Stimulated activated CD4-positive, alpha-beta T cell treated with anti-CD3 and anti-CD28 coated beads, Interleukin-4, amount 100 ng/mL, for 4 hours (primary cell): Measurements from ENCODE around the gene FRG2.
"Not testable (repeated sequence)": the region's sequence is repeated elsewhere in the genome, so short reads cannot be mapped to it uniquely, and the experiment has no call there.

Source experiments
- DNase-seq, 2 experiments: peaks; one replicate each; pipeline ENCODE4 v3.0.0-alpha.2; 2020

FRG2 gene

GRCh38 chr4:190015538-190016368 is 11.3 kb downstream of the FRG2 start:
- no peak for DNase-seq

- DNase-seq: no peak
These were observed 12.1 kb downstream of the FRG2 start for GRCh38 chr4:190014771-190015537.

GRCh38 chr4:189989941-189990340 is 37.1 kb downstream of the FRG2 start:
- DNase-seq: not testable (repeated sequence)

- DNase-seq: no peak
These were observed 38.1 kb downstream of the FRG2 start for GRCh38 chr4:189988877-189989431.

GRCh38 chr4:189985651-189986243 is 41.3 kb downstream of the FRG2 start:
- DNase-seq: not testable (repeated sequence)

GRCh38 chr4:189984661-189985060 is 42.4 kb downstream of the FRG2 start:
- DNase-seq: not testable (repeated sequence)

DNA sequence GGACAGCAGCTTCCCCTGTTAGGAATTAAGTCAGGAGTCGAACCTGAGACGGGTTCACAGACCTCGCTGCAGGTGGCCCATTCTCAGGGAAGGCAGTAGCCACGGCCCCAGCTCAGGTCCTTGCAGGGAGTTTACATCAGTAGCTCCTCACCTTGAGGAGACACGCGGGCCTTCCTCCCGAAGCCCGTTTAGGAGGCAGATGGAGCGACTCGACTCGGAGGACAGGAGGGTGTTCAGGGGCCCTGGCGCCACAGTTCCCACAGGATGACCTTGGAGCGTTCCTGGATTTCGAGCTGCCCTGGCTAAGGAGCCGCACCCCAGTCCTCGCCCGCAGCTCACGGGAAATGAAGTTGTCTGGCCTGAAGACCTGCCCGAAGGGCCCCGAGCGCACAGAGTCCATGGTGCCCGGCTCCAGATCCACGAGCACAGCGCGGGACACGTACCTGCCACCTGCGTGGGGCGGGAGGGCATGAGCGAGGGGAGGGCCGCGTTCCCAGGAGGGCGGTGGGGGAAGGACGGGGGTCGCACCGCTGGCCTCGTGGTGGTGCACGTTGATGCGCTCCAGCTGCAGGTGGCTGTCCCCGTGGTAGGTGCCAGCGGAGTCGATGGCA is 43.0 kb downstream of the FRG2 start:
- DNase-seq: not testable (repeated sequence)

DNA sequence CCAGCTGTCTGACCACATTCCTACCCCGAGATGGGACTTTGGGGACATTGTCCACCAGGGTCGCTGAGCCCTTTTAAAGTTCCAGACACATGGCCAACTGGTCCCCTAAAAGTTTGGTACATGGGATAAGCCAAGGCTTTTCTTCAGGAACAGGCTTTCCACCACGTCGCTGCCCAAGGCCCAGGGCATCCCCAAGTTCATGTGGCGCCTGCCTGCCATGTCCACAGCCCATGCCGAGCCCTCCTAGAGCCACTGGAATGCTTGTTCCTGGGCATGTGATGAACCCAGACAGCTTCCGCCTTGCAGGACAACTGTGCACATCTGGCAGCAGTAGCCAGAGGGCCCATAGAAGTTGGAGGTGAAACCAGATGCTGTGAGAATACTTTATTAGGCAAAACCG is 45.1 kb downstream of the FRG2 start:
- DNase-seq: no peak

DNA sequence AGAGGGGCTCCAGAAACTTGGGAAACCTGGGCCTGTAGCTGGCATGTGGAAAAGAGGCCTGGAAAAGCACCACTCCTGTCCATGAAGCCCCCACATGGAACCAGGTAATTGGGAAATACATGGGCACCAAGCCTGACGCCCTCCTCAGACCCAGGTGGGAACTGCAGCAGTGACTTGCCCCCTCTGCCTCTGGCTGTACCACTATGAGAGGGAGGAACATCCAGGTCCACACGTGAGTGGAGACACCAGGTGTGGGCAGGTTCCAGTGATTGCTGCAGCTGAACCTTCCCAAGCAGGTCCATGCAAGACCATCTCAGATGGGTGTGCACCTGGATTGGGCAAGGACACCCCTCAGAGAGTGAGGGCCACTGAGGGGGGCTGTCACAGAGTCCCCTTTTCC is 46.8 kb downstream of the FRG2 start:
- DNase-seq: not testable (repeated sequence)

- no peak for DNase-seq
These were observed 47.6 kb downstream of the FRG2 start for GRCh38 chr4:189979196-189980047.
